MM.1S (cell line): ENCODE data around the gene CRLF3.

Source experiments
- EZH2 ChIP-seq: fragments of 300-600 bp; sonication (generic); optimal IDR thresholded peaks from 2 replicates; pipeline ENCODE3; 2017; ENCODE audit warnings: low read depth, mild to moderate bottlenecking, antibody characterized with exemption, low read length, mixed read lengths
- EZH2phosphoT487 ChIP-seq: fragments of 300-600 bp; sonication (generic); IDR thresholded peaks from 2 replicates; pipeline ENCODE4 v1.6.1; 2018; ENCODE audit warnings: antibody characterized with exemption, low read length
- TF ChIP-seq, protein P1 (sequence below): fragments of 300-600 bp; sonication (generic); IDR thresholded peaks from 2 replicates; pipeline ENCODE4 v1.5.1; 2016; ENCODE audit warnings: antibody characterized with exemption, low read length, mixed read lengths

DNA sequence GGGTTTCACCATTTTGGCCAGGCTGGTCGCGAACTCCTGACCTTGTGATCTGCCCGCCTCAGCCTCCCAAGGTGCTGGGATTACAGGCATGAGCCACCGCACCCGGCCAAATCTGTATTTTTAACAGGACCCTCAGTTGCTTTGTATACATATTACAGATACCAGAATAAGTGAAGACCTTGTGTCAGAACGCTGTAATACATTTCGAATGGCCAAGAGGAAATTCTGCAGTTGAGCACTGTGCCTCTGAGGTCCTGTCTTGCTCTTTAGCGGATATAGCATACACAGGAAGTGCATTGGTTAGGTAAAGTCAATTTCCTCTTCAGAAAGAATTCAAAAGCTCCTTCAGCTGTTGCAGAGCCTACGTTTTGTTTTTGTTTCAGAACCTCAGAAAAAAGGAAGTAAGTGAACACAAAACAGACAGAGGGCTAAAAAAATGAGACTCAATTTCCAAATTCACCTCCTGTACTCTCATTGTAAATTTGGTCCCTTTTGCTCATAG is 15.7 kb downstream of the CRLF3 start:
- TF ChIP-seq, protein P1, sequence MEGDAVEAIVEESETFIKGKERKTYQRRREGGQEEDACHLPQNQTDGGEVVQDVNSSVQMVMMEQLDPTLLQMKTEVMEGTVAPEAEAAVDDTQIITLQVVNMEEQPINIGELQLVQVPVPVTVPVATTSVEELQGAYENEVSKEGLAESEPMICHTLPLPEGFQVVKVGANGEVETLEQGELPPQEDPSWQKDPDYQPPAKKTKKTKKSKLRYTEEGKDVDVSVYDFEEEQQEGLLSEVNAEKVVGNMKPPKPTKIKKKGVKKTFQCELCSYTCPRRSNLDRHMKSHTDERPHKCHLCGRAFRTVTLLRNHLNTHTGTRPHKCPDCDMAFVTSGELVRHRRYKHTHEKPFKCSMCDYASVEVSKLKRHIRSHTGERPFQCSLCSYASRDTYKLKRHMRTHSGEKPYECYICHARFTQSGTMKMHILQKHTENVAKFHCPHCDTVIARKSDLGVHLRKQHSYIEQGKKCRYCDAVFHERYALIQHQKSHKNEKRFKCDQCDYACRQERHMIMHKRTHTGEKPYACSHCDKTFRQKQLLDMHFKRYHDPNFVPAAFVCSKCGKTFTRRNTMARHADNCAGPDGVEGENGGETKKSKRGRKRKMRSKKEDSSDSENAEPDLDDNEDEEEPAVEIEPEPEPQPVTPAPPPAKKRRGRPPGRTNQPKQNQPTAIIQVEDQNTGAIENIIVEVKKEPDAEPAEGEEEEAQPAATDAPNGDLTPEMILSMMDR = no peak
- TF ChIP-seq EZH2 = no peak
- TF ChIP-seq EZH2phosphoT487 = no peak
